ENCODE measurements around the gene LRRN3.
"Not testable (repeated sequence)": the region's sequence is repeated elsewhere in the genome, so short reads cannot be mapped to it uniquely, and the experiment has no call there.

The LRRN3 gene

GRCh38 chr7:111090846-111091245, at the start of gene LRRN3:
Gene LRRN3 (plus strand): TSS chr7:111091127. CDS start chr7:111122773, 31,646 bp downstream.
- DNase-seq = peak; percentile 59

- no peak for DNase-seq
These were observed 49.4 kb upstream of the LRRN3 start for GRCh38 chr7:111041577-111041976.

GRCh38 chr7:111042842-111043241, 48.1 kb upstream of the LRRN3 start:
- no peak for DNase-seq

GRCh38 chr7:111043561-111043960, 47.4 kb upstream of the LRRN3 start:
- DNase-seq = no peak

GRCh38 chr7:111045449-111045848, 45.5 kb upstream of the LRRN3 start:
- DNase-seq = no peak

- no peak for DNase-seq
These were observed 43.3 kb upstream of the LRRN3 start for GRCh38 chr7:111047595-111047994.

- DNase-seq = no peak
These were observed 40.8 kb upstream of the LRRN3 start for GRCh38 chr7:111049971-111050680.

- DNase-seq = no peak
These were observed 40.0 kb upstream of the LRRN3 start for GRCh38 chr7:111050875-111051416.

GRCh38 chr7:111051832-111052231, 39.1 kb upstream of the LRRN3 start:
- DNase-seq = no peak

GRCh38 chr7:111053035-111053434, 37.9 kb upstream of the LRRN3 start:
- no peak for DNase-seq

GRCh38 chr7:111056371-111056770, 34.6 kb upstream of the LRRN3 start:
- DNase-seq = no peak

GRCh38 chr7:111057066-111057465, 33.9 kb upstream of the LRRN3 start:
- no peak for DNase-seq

GRCh38 chr7:111059833-111060232, 31.1 kb upstream of the LRRN3 start:
- DNase-seq = no peak

GRCh38 chr7:111063166-111063565, 27.8 kb upstream of the LRRN3 start:
- DNase-seq = no peak

- no peak for DNase-seq
These were observed 23.7 kb upstream of the LRRN3 start for GRCh38 chr7:111067251-111067650.

GRCh38 chr7:111067682-111068081, 23.2 kb upstream of the LRRN3 start:
- DNase-seq = no peak

- no peak for DNase-seq
These were observed 22.3 kb upstream of the LRRN3 start for GRCh38 chr7:111068618-111069017.

- no peak for DNase-seq
These were observed 19.4 kb upstream of the LRRN3 start for GRCh38 chr7:111071556-111071955.

- not testable (repeated sequence) for DNase-seq
These were observed 18.3 kb upstream of the LRRN3 start for GRCh38 chr7:111072658-111073057.

GRCh38 chr7:111074071-111074747, 16.7 kb upstream of the LRRN3 start:
- DNase-seq = no peak

- DNase-seq = no peak
These were observed 16.2 kb upstream of the LRRN3 start for GRCh38 chr7:111074748-111075146.

- no peak for DNase-seq
These were observed 15.4 kb upstream of the LRRN3 start for GRCh38 chr7:111075498-111075897.

GRCh38 chr7:111076205-111076604, 14.7 kb upstream of the LRRN3 start:
- DNase-seq = no peak

- DNase-seq = no peak
These were observed 13.9 kb upstream of the LRRN3 start for GRCh38 chr7:111077001-111077400.
